ENCODE results near the gene NRIP1.

- TF ChIP-seq POLR2A (IDR thresholded peaks at IDR 0.05) (no peak), CTCF (IDR thresholded peaks at IDR 0.05) (no peak)
These were observed 77.2 kb downstream of the NRIP1 start for GRCh38 chr21:14987370-14988170.
